ENCODE data around the gene MAGI2. TPM values are rescaled to one million over a fixed set of nuclear protein-coding genes. Genes with fewer than 3 reads are reported as not detected.

MAGI2 gene
- total RNA-seq, 1 experiment from 2014 or later, result 0.34 TPM

DNA sequence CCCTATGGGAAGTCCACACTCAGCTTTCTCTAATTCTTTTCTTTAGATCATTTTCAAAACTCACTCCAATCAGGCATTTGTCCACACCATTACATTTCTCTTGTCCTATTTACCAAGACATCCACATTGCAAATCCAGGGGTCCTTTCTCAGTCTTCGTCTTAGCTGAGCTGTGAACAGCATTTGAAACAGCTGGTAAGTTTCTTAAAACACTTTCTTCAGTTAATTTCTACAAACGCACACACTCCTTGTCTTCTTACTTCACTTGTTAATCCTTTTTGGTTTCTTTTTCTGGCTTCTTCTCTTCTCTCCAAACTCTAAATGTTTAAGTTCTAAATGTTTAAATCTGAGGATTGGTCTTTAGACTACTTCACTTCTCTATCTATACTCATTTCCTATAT is 885.6 kb downstream of the MAGI2 start:
- BruUV-seq (replicated peaks), result no TSS peak
- no peak overlapping the region for H3K4me3 ChIP-seq (ENCODE audit: low read depth, low read length, poor library complexity, severe bottlenecking)
- CTCF ChIA-PET, result no interaction called here
- H3K4me1 ChIP-seq (ENCODE audit: insufficient read depth, low read length, poor library complexity, severe bottlenecking), result no peaks in the 10 kb centered on the region
- no peak for TF ChIP-seq EZH2 (IDR thresholded peaks at IDR 0.05; ENCODE audit: borderline replicate concordance, low read depth, low read length, poor library complexity, severe bottlenecking)
- no peaks in the 10 kb centered on the region for H3K9me3 ChIP-seq (ENCODE audit: low read depth, low read length, poor library complexity, severe bottlenecking)
- intact Hi-C loops (cut with micrococcal nuclease; ENCODE audit: unreplicated experiment), result no loop called here
- POLR2A ChIA-PET (ENCODE audit: low non-redundant PET), result no interaction called here
- peaks cover 4% of the 10 kb centered on the region for H3K27me3 ChIP-seq (replicated peaks; ENCODE audit: insufficient read depth, low read depth, low read length, poor library complexity)
- DNase-seq (ENCODE audit: low spot score), result no peak
- H3K27ac ChIP-seq (ENCODE audit: low read depth, low read length, poor library complexity, severe bottlenecking), result no peak overlapping the region
- no peaks in the 10 kb centered on the region for H3K36me3 ChIP-seq (ENCODE audit: insufficient read depth, low read length, poor library complexity, severe bottlenecking)

DNA sequence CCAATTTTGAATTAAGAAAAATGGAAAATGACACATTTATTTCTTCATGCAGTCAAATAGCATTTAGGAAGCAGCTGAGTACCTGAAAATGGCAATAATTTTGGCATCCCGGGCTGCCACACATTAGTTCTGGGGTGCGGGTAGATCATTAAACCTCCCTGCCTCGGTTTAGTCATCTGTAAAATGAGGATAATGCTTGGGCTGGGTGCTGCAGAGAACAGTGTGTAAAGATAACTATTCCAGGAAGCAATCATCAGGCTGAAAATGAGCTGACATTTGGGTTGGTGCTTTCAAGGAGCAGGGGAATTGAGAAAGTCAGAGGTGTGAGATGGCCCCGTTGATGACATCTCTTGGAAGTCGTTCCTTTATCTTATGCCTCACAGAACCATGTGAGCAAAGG is 887.7 kb downstream of the MAGI2 start:
- ChIA-PET CTCF (no interaction called here), POLR2A (ENCODE audit: low non-redundant PET) (no interaction called here)
- H3K27me3 ChIP-seq (replicated peaks; ENCODE audit: insufficient read depth, low read depth, low read length, poor library complexity), result no peaks in the 10 kb centered on the region
- no peaks in the 10 kb centered on the region for H3K36me3 ChIP-seq (ENCODE audit: insufficient read depth, low read length, poor library complexity, severe bottlenecking)
- no peak overlapping the region for H3K27ac ChIP-seq (ENCODE audit: low read depth, low read length, poor library complexity, severe bottlenecking)
- no peak for DNase-seq (ENCODE audit: low spot score)
- H3K9me3 ChIP-seq (ENCODE audit: low read depth, low read length, poor library complexity, severe bottlenecking), result no peaks in the 10 kb centered on the region
- no peaks in the 10 kb centered on the region for H3K4me1 ChIP-seq (ENCODE audit: insufficient read depth, low read length, poor library complexity, severe bottlenecking)
- TF ChIP-seq, protein P1, sequence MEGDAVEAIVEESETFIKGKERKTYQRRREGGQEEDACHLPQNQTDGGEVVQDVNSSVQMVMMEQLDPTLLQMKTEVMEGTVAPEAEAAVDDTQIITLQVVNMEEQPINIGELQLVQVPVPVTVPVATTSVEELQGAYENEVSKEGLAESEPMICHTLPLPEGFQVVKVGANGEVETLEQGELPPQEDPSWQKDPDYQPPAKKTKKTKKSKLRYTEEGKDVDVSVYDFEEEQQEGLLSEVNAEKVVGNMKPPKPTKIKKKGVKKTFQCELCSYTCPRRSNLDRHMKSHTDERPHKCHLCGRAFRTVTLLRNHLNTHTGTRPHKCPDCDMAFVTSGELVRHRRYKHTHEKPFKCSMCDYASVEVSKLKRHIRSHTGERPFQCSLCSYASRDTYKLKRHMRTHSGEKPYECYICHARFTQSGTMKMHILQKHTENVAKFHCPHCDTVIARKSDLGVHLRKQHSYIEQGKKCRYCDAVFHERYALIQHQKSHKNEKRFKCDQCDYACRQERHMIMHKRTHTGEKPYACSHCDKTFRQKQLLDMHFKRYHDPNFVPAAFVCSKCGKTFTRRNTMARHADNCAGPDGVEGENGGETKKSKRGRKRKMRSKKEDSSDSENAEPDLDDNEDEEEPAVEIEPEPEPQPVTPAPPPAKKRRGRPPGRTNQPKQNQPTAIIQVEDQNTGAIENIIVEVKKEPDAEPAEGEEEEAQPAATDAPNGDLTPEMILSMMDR (conservative IDR thresholded peaks at IDR 0.05; ENCODE audit: low read depth, low read length), result no peak
- no peak overlapping the region for H3K4me3 ChIP-seq (ENCODE audit: low read depth, low read length, poor library complexity, severe bottlenecking)
- intact Hi-C loops (cut with micrococcal nuclease; ENCODE audit: unreplicated experiment), result no loop called here
- BruUV-seq (replicated peaks), result no TSS peak

DNA sequence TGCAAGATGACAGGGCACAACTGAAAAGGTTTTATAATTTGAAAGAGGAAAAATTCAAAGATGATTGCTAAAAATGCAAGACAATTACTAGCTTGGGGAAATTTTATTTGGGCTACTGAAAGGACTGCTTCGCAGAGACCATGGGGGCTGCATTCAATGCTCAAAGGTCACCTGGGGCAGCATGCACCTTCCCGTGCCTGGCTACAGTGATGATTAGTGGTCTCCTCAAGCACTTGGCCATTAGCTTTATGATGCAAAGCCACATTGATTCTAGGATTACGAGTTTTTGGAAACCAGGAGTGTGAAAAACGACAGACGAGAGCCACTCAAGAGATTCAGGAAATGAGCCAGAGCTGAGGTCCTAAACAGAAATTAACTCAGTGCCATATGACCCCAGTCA is 890.3 kb downstream of the MAGI2 start:
- Histone ChIP-seq H3K4me1 (ENCODE audit: insufficient read depth, low read length, poor library complexity, severe bottlenecking) (no peaks in the 10 kb centered on the region), H3K4me3 (ENCODE audit: low read depth, low read length, poor library complexity, severe bottlenecking) (no peak overlapping the region)
- CTCF ChIA-PET, result no interaction called here

DNA sequence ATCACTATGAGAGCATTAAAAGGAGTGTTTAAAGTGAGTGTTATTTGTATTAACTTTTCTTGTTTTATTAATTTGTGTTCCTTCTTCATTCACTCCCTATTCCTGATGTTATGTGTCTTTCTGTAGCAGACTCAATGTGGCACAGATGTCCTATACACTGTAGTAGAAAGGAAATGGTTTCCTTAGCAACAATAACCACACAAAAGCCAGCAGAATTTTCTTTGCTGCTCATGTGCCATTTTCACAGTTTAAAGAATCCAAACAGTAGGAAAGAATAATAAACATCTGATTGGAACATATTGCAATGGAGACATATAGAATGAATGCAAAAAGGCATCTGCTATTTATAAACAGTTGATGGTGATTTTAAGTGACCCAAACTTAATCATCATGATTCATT is 891.3 kb downstream of the MAGI2 start:
- no TSS peak for BruUV-seq (replicated peaks)
- TF ChIP-seq, protein P1 (conservative IDR thresholded peaks at IDR 0.05; ENCODE audit: low read depth, low read length), result no peak
- Histone ChIP-seq H3K4me1 (ENCODE audit: insufficient read depth, low read length, poor library complexity, severe bottlenecking) (no peaks in the 10 kb centered on the region), H3K36me3 (ENCODE audit: insufficient read depth, low read length, poor library complexity, severe bottlenecking) (no peaks in the 10 kb centered on the region), H3K27ac (ENCODE audit: low read depth, low read length, poor library complexity, severe bottlenecking) (no peak overlapping the region), H3K27me3 (replicated peaks; ENCODE audit: insufficient read depth, low read depth, low read length, poor library complexity) (peaks cover 4% of the 10 kb centered on the region), H3K9me3 (ENCODE audit: low read depth, low read length, poor library complexity, severe bottlenecking) (no peaks in the 10 kb centered on the region), H3K4me3 (ENCODE audit: low read depth, low read length, poor library complexity, severe bottlenecking) (no peak overlapping the region)
- ChIA-PET POLR2A (ENCODE audit: low non-redundant PET) (no interaction called here), CTCF (no interaction called here)
- DNase-seq (ENCODE audit: low spot score), result no peak
- intact Hi-C loops (cut with micrococcal nuclease; ENCODE audit: unreplicated experiment), result no loop called here

More for the DNA sequence above, 890.3 kb downstream of the MAGI2 start:
- no TSS peak for BruUV-seq (replicated peaks)
- intact Hi-C loops (cut with micrococcal nuclease; ENCODE audit: unreplicated experiment), result no loop called here
- Histone ChIP-seq H3K27me3 (replicated peaks; ENCODE audit: insufficient read depth, low read depth, low read length, poor library complexity) (no peaks in the 10 kb centered on the region), H3K36me3 (ENCODE audit: insufficient read depth, low read length, poor library complexity, severe bottlenecking) (no peaks in the 10 kb centered on the region), H3K9me3 (ENCODE audit: low read depth, low read length, poor library complexity, severe bottlenecking) (no peaks in the 10 kb centered on the region), H3K27ac (ENCODE audit: low read depth, low read length, poor library complexity, severe bottlenecking) (no peak overlapping the region)
- POLR2A ChIA-PET (ENCODE audit: low non-redundant PET), result no interaction called here
- no peak for TF ChIP-seq EZH2 (IDR thresholded peaks at IDR 0.05; ENCODE audit: borderline replicate concordance, low read depth, low read length, poor library complexity, severe bottlenecking)
- DNase-seq (ENCODE audit: low spot score), result no peak

Measured in A673 (cell line).